ENCODE data around the gene FUT3.

DNA sequence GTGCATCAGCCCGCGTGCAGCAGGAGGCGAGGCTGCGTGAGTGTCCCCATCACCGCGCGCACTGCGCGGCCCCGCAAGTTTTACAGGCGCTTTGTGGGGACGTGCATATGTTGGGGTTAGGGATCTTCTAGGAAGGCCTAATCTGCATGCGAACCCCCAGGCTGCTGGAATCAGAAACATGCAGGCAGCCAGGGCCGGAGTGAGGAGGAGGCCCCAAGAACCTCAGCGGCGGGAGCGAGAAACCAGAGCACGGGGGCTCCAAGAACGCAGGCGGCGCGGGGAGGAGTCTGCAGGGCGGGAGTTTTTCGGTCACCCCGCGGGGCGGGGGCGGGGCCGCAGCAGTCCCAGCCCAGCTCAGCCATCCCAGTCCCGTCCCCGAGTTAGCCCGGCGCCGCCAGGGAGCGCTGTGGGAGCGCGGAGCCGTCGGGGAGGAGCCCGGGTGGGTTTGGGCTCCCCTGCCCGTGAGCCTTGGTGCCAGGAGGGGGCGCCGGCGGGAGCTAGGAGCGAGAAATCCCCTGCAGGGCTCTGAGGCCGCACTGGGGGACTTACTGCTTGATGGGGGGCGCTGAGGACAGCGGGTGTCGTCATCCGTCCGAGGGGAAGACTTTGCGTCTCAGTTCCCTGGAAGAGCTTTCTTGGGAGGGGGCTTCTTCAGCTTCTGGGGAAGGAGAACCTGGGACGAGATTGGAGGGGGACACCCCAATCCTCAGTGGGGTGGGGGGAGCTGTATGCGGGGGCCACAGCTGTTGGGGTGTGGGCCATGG lies 47.3 kb downstream of the FUT3 start:
- TF ChIP-seq, protein P1, sequence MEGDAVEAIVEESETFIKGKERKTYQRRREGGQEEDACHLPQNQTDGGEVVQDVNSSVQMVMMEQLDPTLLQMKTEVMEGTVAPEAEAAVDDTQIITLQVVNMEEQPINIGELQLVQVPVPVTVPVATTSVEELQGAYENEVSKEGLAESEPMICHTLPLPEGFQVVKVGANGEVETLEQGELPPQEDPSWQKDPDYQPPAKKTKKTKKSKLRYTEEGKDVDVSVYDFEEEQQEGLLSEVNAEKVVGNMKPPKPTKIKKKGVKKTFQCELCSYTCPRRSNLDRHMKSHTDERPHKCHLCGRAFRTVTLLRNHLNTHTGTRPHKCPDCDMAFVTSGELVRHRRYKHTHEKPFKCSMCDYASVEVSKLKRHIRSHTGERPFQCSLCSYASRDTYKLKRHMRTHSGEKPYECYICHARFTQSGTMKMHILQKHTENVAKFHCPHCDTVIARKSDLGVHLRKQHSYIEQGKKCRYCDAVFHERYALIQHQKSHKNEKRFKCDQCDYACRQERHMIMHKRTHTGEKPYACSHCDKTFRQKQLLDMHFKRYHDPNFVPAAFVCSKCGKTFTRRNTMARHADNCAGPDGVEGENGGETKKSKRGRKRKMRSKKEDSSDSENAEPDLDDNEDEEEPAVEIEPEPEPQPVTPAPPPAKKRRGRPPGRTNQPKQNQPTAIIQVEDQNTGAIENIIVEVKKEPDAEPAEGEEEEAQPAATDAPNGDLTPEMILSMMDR (IDR thresholded peaks at IDR 0.05; ENCODE audit: poor library complexity, severe bottlenecking): peak; percentile 75
- TF ChIP-seq TAF1 (IDR thresholded peaks at IDR 0.05; ENCODE audit: low read depth) (no peak), POLR2AphosphoS5 (IDR thresholded peaks at IDR 0.05) (no peak), EP300 (conservative IDR thresholded peaks at IDR 0.05; ENCODE audit: poor library complexity, severe bottlenecking) (no peak)
- TF ChIP-seq, protein P2, sequence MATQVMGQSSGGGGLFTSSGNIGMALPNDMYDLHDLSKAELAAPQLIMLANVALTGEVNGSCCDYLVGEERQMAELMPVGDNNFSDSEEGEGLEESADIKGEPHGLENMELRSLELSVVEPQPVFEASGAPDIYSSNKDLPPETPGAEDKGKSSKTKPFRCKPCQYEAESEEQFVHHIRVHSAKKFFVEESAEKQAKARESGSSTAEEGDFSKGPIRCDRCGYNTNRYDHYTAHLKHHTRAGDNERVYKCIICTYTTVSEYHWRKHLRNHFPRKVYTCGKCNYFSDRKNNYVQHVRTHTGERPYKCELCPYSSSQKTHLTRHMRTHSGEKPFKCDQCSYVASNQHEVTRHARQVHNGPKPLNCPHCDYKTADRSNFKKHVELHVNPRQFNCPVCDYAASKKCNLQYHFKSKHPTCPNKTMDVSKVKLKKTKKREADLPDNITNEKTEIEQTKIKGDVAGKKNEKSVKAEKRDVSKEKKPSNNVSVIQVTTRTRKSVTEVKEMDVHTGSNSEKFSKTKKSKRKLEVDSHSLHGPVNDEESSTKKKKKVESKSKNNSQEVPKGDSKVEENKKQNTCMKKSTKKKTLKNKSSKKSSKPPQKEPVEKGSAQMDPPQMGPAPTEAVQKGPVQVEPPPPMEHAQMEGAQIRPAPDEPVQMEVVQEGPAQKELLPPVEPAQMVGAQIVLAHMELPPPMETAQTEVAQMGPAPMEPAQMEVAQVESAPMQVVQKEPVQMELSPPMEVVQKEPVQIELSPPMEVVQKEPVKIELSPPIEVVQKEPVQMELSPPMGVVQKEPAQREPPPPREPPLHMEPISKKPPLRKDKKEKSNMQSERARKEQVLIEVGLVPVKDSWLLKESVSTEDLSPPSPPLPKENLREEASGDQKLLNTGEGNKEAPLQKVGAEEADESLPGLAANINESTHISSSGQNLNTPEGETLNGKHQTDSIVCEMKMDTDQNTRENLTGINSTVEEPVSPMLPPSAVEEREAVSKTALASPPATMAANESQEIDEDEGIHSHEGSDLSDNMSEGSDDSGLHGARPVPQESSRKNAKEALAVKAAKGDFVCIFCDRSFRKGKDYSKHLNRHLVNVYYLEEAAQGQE (IDR thresholded peaks at IDR 0.05; ENCODE audit: borderline replicate concordance): no peak

Data from neural cell (in vitro differentiated cells).